Activated CD8-positive, alpha-beta memory T cell treated with anti-CD3 and anti-CD28 coated beads, Interleukin-2, amount 50 U/mL, for 1 hour (primary cell): Measurements from ENCODE around the gene RASSF10.

Experiments
- DNase-seq: peaks from one replicate; pipeline ENCODE4 v3.0.0-alpha.2; 2020; ENCODE audit errors: extremely low read depth

The RASSF10 gene

GRCh38 chr11:13055200-13055599 lies 46.1 kb downstream of the RASSF10 start:
- no peak for DNase-seq

- DNase-seq, result no peak
Measured at GRCh38 chr11:13061294-13061990, 52.3 kb downstream of the RASSF10 start.
